ENCODE measurements around the gene SCARF2.

Gene SCARF2

GRCh38 chr22:20402960-20403778 lies 34.5 kb downstream of the SCARF2 start:
- Histone ChIP-seq H3K36me3 (ENCODE audit: low read depth) (no peaks in the 10 kb centered on the region), H3K27ac (ENCODE audit: poor library complexity, severe bottlenecking) (no peak overlapping the region), H3K4me1 (ENCODE audit: insufficient read depth, poor library complexity, severe bottlenecking) (no peaks in the 10 kb centered on the region), H3K27me3 (ENCODE audit: insufficient read depth, poor library complexity, severe bottlenecking) (no peaks in the 10 kb centered on the region), H3K4me3 (ENCODE audit: severe bottlenecking) (no peak overlapping the region), H3K9me3 (ENCODE audit: severe bottlenecking) (peaks cover 3% of the 10 kb centered on the region)
- ATAC-seq (ENCODE audit: low read depth) (no peak), DNase-seq (ENCODE audit: low spot score) (no peak)
- no peak for TF ChIP-seq CTCF (IDR thresholded peaks at IDR 0.05; ENCODE audit: poor library complexity, severe bottlenecking)

GRCh38 chr22:20401376-20402014 lies 36.1 kb downstream of the SCARF2 start:
- Histone ChIP-seq H3K36me3 (ENCODE audit: low read depth) (no peaks in the 10 kb centered on the region), H3K27me3 (ENCODE audit: insufficient read depth, poor library complexity, severe bottlenecking) (no peaks in the 10 kb centered on the region), H3K9me3 (ENCODE audit: severe bottlenecking) (peaks cover 3% of the 10 kb centered on the region), H3K4me1 (ENCODE audit: insufficient read depth, poor library complexity, severe bottlenecking) (no peaks in the 10 kb centered on the region), H3K4me3 (ENCODE audit: severe bottlenecking) (no peak overlapping the region), H3K27ac (ENCODE audit: poor library complexity, severe bottlenecking) (no peak overlapping the region)
- DNase-seq (ENCODE audit: low spot score) (no peak), ATAC-seq (ENCODE audit: low read depth) (no peak)
- no peak for TF ChIP-seq CTCF (IDR thresholded peaks at IDR 0.05; ENCODE audit: poor library complexity, severe bottlenecking)

GRCh38 chr22:20400606-20401375 lies 36.8 kb downstream of the SCARF2 start:
- H3K4me3 ChIP-seq (ENCODE audit: severe bottlenecking) = no peak overlapping the region
- no peaks in the 10 kb centered on the region for H3K36me3 ChIP-seq (ENCODE audit: low read depth)
- peaks cover 3% of the 10 kb centered on the region for H3K9me3 ChIP-seq (ENCODE audit: severe bottlenecking)
- DNase-seq (ENCODE audit: low spot score) (no peak), ATAC-seq (ENCODE audit: low read depth) (no peak)
- TF ChIP-seq CTCF (IDR thresholded peaks at IDR 0.05; ENCODE audit: poor library complexity, severe bottlenecking) = no peak
- no peaks in the 10 kb centered on the region for H3K27me3 ChIP-seq (ENCODE audit: insufficient read depth, poor library complexity, severe bottlenecking)
- H3K27ac ChIP-seq (ENCODE audit: poor library complexity, severe bottlenecking) = no peak overlapping the region
- no peaks in the 10 kb centered on the region for H3K4me1 ChIP-seq (ENCODE audit: insufficient read depth, poor library complexity, severe bottlenecking)

- ATAC-seq (ENCODE audit: low read depth) = no peak
- no peak for DNase-seq (ENCODE audit: low spot score)
- H3K36me3 ChIP-seq (ENCODE audit: low read depth) = no peaks in the 10 kb centered on the region
- H3K4me1 ChIP-seq (ENCODE audit: insufficient read depth, poor library complexity, severe bottlenecking) = no peaks in the 10 kb centered on the region
- no peaks in the 10 kb centered on the region for H3K27me3 ChIP-seq (ENCODE audit: insufficient read depth, poor library complexity, severe bottlenecking)
- no peak overlapping the region for H3K27ac ChIP-seq (ENCODE audit: poor library complexity, severe bottlenecking)
- H3K9me3 ChIP-seq (ENCODE audit: severe bottlenecking) = peaks cover 3% of the 10 kb centered on the region
- H3K4me3 ChIP-seq (ENCODE audit: severe bottlenecking) = no peak overlapping the region
- no peak for TF ChIP-seq CTCF (IDR thresholded peaks at IDR 0.05; ENCODE audit: poor library complexity, severe bottlenecking)
Measured at GRCh38 chr22:20399866-20400605, 37.6 kb downstream of the SCARF2 start.
